ENCODE results near the gene EML1.
A peak's percentile ranks its signal among the peaks of the same experiment; 100 is the strongest.

The EML1 gene

DNA sequence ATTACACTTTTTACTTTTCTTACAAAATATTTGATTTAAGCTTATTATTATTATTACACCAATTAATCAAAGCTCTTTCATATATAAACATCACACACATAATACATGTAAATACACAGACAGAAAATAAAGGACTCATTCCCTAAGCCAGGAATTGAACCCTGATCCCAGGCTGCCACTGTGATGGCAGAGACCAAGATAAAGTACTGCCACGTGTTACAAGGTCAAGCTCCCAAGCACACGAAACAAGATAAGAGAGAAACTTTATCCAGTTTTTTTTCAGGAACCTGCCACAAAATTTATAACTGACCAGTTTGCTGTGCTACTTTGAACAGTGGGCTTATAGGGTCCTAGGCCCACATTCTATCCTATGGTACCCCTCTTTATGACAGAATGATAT is 111.3 kb downstream of the EML1 start:
- no peak for DNase-seq (ENCODE audit: low read depth)

DNA sequence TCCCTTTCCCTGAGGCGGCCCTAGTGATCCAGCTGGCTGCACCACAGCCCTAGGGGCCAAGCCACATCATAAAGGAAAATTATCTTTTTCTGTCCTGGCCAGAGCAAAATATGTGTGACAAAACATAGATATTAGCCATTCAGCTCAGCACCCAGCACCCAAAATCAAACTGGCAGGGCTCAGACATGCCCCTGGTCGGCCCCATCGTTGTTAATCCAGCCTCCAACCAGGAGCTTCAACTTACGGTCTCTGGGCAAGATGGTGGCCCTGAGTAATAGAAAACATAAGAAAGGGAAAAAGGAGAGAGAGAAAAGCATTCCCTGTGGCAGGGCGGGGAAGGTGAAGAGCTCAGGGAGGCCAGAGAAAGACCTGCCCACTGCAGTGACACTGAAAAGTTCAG is 111.9 kb downstream of the EML1 start:
- DNase-seq (ENCODE audit: low read depth): no peak

DNA sequence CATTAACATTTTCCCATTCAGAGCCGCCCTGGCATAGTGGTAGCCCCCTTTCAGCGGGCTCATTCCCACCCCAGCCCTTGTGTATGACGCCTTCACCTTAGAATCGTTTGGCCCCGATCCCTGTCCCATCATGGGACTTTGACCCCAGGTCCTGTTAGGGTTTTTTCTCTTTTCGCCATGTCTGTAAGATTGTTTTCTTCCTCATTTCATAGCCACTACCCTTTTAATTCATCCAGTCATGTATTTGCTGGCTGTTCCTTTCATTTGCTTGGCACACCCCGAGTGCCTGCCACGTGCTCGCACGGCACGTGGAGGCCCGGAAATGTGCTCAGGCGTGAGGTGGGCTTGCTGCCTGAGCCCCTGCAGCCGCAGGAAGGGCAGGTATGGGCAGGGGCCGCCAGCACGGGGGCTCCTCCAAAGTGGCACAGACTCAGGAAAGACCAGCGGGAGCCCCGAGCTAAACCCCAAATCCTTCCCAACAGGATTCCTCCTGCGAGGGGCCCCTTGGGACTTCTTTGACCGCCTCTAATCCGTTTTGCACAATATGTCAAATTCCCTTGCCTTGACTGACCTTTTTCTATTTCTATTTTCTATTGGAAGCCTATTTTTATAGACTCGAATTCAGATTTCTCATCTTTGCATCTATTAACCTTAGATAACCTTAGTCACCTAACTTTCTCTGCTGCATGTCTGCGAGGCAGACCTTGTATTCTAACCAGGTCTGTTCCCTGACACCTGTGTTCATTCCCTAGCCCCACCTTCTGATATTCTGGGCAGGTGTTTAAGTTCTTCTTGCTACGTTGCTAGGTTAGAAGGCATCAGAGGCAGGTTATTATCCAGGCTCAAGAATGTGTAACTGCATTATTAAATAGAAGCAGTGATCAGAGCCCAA is 114.8 kb downstream of the EML1 start:
- no peak for DNase-seq (ENCODE audit: low read depth)

DNA sequence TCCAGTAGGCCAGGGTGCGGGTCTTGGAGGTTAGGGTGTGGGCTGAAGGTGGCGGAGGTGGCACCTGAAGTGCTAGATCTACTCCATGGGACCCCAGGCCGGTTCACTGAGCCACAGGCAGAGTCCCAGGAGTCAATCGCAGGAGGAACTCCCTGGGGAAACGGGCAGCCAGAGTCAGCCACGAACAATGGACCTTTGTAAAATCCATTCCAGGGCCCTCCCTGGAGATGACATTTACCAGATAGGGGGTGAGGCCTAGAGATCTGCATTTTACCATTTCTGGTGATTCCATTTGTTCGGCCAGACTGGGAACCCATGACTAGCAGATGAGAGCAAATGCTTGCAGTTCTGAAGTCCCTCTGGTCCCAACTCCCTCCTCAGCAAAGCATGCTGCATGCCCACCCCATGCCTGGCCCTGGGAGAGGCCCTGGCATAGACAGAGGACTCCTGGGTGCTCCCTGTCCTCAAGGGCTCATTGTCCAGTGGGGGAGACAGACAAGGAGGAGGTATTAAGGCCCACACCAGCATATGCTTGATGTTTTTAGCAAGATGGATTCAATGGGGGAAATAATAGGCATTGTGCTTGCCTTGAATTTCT is 115.5 kb downstream of the EML1 start:
- no peak for DNase-seq (ENCODE audit: low read depth)

DNA sequence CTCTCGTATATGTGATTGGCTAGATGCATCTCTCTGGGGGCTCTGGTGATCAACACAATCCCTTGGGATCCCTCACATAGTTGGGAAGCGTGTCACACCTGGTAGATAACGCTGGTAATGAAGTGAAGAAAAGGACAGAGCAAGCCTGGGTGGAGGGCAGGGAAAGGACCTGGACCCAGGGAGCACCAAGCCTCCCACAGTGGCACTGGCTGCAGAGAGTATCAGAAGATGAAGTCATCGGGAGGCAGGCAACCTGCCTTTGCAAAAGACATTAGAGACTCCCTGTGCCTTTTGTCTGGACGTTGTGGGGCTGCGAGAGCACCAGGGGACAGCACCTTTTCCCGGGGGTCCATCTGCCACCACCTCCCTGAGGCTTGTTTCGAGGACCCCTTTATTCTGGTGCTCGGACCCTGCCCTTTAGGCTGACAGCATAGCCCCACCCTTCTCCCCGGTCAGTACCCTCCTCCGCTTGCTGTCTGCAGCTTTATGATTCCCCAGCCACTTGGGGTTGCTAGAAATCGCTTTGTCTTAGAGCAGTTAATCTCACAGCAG is 116.4 kb downstream of the EML1 start:
- no peak for DNase-seq (ENCODE audit: low read depth)

DNA sequence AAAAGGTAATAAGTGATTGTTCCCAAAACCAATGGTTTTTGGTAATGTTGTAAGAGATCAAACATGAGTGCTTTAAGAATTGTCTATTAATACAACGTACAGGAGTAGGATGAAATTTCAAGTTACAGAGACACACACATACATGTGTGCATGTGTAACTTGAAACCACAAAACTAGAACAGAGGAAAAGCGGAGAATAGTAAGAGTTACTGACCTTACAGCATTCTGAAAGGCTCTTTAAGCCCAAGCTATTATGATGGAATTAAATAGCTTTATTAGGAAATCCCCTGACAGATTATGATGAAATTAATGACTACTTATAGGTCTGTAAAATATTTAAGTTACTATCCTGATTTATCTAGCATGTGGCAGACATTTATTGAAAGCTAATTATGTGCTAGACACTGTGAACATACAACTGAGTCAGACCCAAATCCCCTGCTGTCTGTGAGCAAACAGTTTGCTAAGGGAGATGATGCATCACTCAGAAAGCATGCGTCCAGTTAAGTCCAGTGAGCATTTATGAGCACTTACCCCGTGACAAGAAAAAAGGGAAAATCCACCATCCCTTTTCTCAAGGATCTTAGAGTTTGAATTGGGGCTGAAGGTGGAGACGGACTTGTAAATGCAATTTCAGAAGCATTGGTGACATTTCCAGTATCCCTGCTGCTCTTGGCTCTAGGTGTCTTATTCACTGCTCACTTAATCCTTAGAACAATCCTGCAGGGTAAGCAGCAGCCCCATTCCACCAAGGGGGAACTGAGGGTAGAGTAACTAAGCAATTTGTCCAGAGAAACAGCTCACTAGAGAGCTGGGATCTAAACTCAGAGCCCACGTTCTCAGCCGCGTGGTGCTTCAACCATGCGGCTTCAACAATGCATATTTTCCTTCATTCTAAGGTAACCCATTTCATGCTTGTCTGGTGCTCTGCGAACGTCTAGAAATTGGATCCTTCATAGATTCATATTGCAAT is 117.4 kb downstream of the EML1 start:
- DNase-seq (ENCODE audit: low read depth): peak; percentile 90

DNA sequence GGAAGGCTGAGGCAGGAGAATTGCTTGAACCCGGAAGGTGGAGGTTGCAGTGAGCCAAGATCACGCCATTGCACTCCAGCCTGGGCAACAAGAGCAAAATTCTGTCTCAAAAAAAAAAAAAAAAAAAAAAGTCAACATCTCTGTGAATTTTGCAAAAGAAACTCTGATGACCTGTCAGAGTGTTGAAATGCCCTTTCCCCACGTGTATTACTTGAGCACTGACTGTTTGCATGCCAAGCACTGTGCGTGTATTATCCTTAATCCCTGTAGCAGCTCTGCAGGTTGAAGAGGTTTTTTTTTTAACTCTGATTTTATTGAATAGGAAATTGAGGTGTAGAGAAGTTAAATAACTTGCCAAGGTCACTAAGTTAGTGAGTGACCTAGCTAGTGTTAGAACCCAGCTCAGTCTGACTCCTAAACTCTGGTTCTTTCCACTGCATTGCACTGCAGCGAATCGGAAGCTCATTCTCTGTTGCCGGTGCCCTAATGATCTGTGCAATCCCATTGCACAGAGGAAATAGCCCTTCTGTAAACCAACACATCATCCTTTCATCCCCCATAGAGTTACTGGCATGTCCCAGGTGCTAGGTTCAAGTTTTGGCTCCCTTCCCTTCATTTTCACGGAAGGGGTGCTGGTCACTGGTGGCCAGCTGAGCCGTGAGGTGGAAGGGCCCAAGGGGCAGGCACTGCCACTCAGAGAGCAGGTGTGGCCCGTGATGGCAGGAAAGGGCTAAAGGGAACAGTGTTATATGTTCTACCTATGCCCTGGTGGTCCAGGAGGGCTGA is 122.3 kb downstream of the EML1 start:
- peak; percentile 27 for DNase-seq (ENCODE audit: low read depth)

DNA sequence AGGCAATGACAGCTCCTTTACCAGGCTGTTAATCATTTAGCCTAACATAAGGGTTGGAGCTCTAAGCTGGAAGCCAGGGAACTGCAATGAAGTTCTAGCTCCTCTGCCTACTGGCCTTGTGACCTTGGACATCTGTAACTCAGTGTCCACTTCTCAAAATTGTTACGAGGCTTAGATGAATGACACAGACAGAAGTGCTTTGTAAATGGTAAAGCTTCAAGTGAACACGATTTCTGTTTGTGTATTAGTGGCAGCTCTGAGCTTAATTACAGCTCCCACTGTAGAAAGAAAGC is 122.8 kb downstream of the EML1 start:
- DNase-seq (ENCODE audit: low read depth): no peak

DNA sequence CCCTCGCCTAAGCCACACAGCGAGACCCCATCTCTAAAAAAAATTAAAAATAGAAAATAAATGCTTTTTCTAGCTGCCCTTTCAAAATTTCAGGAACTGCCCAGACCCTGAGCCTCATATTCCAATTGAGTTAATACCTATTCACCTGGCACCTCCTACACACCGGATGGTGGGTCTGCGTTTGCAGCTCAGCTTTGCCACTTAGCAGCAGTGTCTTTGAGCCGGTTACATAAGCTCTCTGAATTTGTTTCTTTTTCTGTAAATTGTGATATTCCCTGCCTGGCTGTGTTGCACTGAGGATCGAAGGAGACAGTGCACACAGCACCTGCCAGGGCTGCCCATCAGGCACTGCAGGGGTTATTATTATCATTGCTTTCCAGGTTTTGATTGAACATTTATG is 125.6 kb downstream of the EML1 start:
- no peak for DNase-seq (ENCODE audit: low read depth)

DNA sequence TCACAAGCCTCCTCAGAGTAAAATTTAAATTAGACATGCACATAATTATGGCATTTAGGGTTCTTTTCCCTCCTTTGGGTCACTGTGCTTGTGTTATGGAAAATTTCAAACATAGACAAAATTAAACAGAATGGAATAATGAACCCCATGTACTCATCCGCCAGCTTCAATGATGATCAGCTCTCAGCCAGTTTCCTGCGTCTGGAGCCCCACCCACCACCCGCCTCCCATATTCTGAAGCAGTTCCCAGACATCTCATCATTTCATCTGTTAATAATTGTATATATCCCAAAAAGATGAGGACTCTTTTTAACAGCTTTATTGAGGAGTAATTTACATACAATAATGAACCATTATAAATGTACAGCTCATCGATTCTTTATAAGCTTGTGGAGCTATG is 128.2 kb downstream of the EML1 start:
- DNase-seq (ENCODE audit: low read depth): no peak

DNA sequence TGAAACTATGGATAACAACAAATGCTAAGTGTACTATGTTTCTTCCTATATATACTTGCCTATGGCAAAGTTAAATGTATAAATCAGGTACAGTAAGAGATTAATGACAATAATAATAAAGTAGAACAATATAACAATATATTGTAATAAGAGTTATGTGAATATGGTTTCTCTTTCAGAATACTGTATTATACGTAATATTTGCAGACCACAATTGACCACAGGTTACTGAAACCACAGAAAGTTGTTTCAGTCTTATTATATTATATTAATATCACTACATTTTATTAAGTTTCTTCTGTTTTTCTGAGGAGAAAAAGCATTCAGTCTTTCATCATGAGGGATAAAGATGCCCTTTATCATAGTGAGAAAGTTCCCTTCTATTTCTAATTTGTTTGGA is 131.2 kb downstream of the EML1 start:
- DNase-seq (ENCODE audit: low read depth): no peak

DNA sequence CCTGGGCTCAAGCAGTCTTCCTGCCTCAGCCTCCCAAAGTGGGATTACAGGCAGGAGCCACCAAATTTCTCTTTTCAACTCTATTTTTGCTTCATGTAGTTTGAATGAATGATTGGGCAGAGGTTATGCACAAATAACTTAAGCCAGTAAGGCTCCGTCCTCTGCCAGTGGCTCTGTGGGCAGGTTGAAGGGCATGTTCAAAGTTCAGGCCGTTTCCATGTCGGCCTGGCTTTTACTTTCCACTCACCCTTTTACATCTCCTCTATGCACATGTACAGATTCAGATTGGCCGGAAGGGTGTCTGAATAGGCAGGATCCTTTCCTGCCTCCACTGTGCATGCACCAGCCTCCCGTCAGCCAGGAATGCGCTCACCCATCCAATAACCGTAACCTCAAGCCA is 132.3 kb downstream of the EML1 start:
- no peak for DNase-seq (ENCODE audit: low read depth)

DNA sequence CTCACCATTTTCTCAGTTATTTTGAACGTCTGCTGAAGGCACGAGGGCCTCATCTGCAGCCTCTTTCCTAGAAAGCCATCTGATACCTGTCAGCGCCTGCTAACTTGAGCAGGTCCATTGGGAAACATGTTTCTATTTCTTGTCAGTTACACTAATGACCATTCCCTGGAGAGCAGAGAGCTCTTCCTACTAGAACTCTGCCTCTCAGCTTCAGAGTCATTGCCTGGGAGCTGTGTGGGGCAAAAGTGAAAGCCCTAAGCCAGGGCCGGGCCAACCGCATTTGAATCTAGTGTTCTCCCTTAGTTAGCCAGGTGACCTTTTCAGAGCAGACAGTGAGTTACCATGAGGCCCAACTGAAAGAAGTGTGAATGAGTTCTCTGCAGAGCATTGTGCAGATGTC is 135.8 kb downstream of the EML1 start:
- DNase-seq (ENCODE audit: low read depth): no peak

DNA sequence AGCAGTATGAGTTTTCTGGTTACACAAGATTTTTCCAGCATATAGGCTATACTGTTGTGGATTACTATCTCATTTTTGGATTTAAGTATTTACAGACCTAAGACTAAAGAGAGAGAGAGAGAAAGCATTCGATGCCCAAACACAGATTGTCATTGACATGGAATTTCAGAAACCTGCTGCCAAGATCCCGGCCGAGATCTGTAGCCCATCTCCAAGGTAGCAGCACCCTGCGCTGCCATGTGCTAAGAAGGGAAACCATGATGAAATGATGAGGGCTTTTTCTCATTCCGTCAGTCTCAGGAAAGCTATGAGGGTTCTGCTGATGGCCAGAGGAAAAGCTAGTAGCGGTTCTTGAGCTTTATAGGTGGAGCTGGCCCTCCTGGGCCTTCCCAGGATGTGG is 136.4 kb downstream of the EML1 start:
- no peak for DNase-seq (ENCODE audit: low read depth)

DNA sequence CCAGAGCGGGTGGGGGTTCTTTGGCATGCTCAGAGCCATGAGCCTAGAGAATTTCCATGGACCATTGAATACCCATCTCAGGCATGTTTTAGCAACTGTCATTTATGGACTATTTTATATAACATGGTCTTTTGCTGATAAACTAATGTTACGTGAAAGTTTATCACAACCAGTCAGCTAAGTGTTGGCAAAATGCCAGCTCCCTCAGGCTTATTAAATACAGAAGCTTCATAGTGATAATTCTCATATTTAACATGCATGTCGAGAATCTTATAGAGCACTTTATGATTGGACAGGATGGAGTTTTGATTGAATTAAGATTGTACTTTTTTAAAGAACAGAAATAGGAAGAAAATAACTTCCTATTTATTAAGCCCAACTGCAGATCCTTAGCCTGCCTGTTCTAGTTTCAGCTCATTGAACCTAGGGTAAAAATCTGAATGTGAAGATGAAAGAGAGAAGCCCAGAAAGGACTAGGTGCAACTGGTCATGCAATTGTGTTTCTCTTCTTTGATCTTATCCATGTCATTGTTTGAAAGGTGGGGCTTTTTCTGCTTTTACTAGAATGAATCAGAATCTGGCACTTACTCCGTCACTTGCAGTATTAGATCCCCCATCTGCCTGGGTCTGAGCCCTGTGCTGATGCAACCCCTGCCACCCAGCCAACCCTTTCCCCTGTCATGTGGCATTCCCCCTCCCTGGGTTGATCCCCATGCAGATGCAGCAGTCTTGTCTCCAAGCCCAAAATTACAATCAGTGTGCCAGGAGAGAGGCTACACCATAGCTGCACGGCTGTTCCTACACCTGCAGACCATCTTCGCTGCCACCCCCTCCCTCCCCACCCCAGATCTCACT is 137.4 kb downstream of the EML1 start:
- DNase-seq (ENCODE audit: low read depth): no peak

DNA sequence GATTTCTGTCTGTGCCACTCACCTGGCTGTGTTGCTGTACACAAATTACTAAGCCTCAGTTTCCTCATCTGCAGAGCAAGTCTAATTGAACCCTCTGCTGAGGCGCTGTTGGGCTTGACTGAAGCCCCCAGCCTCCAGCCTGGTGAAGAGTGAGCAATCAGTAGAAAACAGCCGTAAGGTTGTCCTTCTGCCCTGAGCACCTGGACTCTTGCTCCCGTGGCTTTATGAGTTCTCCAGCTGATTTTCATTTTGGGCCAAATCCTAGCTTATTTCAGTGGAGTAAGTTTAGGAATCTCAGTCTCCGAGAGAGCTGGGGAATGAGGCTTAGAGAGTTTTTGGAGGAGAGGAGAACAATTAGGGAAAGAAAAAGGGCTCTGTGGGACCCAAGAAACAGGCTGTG is 138.1 kb downstream of the EML1 start:
- no peak for DNase-seq (ENCODE audit: low read depth)

DNA sequence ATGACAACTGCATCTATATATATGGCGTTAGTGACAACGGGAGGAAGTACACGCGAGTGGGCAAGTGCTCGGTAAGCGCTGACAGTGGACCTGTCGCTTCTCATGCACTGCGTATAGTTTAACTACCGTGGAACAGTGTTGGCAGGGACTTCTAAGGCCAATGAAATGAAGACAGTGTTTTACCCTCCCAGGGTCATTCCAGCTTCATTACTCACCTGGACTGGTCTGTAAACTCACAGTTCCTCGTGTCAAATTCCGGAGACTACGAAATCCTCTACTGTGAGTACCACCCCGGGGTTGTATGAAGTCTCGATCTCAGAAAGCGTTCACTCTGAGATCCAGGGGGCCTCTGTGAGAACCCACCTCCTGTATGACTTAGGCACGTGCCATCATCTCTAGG is 142.8 kb downstream of the EML1 start:
- DNase-seq (ENCODE audit: low read depth): peak; percentile 23

DNA sequence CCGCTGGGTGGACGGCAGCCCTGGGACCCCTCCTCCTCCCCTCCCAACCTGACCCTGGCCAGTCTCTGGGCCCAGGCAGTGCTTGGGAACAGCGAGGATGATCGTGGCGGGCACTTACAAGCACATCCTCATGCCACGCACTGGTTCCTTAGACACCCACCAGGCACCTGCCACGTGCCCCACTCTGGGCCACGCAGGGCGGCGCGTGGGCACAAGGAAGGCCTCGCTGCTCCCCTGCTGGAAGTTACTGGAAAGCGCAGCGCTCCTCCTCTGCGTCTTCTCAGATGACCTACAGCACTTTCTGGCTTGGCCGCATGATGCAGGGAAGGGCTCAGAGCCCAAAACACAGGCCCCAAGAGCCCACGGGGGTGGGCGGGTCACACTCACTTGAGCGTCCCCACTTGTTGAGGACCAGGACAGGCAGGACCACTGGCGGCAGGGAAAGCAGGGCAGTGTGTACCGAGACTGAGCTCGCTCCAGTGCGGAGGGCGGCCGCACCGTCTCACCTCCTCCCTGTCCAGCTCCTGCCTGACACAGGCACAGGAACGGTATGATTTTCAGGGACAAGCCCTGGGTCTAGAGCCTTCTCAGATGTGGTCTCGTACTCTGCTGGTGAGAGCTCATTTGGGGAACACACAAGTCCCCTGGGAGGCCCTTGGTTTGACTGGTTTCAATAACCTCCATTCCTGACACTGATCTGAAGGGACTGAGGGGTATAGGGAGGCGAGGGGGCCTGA is 143.7 kb downstream of the EML1 start:
- no peak for DNase-seq (ENCODE audit: low read depth)

DNA sequence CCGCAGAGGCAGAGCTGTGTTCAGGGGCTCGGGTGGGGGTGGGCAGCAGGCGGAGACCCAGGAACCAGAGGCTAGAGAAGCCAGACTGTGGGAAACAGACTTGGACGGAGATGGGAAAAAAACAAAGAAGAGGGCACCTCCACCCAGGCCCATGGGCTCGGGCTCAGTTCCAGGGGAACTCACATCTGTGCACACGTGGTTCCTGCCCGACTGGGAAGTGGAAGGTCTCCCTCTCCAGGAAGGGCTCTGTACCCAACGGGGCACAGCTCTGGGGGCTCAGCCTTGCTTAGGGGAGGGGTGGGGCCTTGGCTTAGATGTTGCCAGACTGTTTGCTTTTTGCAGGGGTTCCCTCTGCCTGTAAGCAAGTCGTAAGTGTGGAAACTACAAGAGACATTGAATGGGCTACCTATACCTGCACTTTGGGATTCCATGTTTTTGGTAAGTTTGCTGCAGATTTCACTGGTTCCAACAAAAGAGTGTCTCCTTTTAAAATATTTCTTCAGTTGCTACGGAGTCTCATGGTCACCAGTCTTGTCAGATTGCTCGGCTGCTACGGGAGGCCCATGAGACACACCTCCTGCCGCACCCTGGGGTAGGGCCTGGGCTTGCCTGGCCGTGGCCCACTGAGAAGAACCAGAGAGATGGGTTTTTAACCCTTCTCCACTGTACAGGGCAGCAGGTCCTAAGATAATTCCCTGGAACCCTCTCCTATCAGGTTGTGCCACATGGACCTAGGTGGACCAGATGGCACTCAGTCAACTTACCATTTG is 144.4 kb downstream of the EML1 start:
- DNase-seq (ENCODE audit: low read depth): no peak
